ENCODE results near the gene TCIRG1. TPM values are rescaled to one million over a fixed set of nuclear protein-coding genes. Genes with fewer than 3 reads are reported as not detected.

The TCIRG1 gene
- total RNA-seq, 1 donor from 2014 or later = 385 TPM

GRCh38 chr11:67999704-68000103, 39.1 kb upstream of the TCIRG1 start:
- no peak for DNase-seq (ENCODE audit: low spot score in 2 of 2)
- intact Hi-C loops (cut with DNase I) = loop anchor here (10.0 kb wide), 1 partner anchor 205 kb away; no protein-coding TSS in a partner anchor
- TF ChIP-seq CTCF (IDR thresholded peaks at IDR 0.05) = no peak

GRCh38 chr11:68002575-68002937, 36.3 kb upstream of the TCIRG1 start:
- H3K9me3 ChIP-seq = no peaks in the 10 kb centered on the region
- peak overlapping the region in 1 of 2 donors; percentile 88 for H3K4me3 ChIP-seq
- no peak overlapping the region for H3K27ac ChIP-seq
- H3K4me1 ChIP-seq = peaks cover 0 to 2% of the 10 kb centered on the region in 2 donors
- no peaks in the 10 kb centered on the region for H3K27me3 ChIP-seq
- intact Hi-C loops (cut with DNase I) = loop anchor here (10.0 kb wide), 1 partner anchor 202 kb away; no protein-coding TSS in a partner anchor
- DNase-seq (ENCODE audit: low spot score in 2 of 2) = no peak
- H3K36me3 ChIP-seq = no peaks in the 10 kb centered on the region
- no peak for TF ChIP-seq CTCF (IDR thresholded peaks at IDR 0.05)

More at GRCh38 chr11:67999704-68000103, 39.1 kb upstream of the TCIRG1 start:
- Histone ChIP-seq H3K36me3 (peaks cover 0 to 5% of the 10 kb centered on the region in 2 donors), H3K27ac (no peak overlapping the region), H3K4me1 (peaks cover 0 to 2% of the 10 kb centered on the region in 2 donors), H3K4me3 (no peak overlapping the region), H3K9me3 (no peaks in the 10 kb centered on the region), H3K27me3 (no peaks in the 10 kb centered on the region)

- Histone ChIP-seq H3K27me3 (no peaks in the 10 kb centered on the region), H3K9me3 (no peaks in the 10 kb centered on the region), H3K27ac (peak overlapping the region; percentile 50 to 63), H3K4me1 (peaks cover 0 to 2% of the 10 kb centered on the region in 2 donors), H3K36me3 (no peaks in the 10 kb centered on the region), H3K4me3 (peak overlapping the region; percentile 83 to 88)
- no peak for DNase-seq (ENCODE audit: low spot score in 2 of 2)
- TF ChIP-seq CTCF (IDR thresholded peaks at IDR 0.05) = no peak
- intact Hi-C loops (cut with DNase I) = loop anchor here (10.0 kb wide), 1 partner anchor 202 kb away; no protein-coding TSS in a partner anchor
These were observed 35.6 kb upstream of the TCIRG1 start for GRCh38 chr11:68002938-68003845.

- no peaks in the 10 kb centered on the region for H3K27me3 ChIP-seq
- intact Hi-C loops (cut with DNase I) = loop anchor here (2.0 to 10.0 kb wide), 2 partner anchors 37 to 201 kb away; no protein-coding TSS in a partner anchor
- H3K4me1 ChIP-seq = peaks cover 0 to 2% of the 10 kb centered on the region in 2 donors
- peak within 1 kb of the TSS; percentile 83 to 88 for H3K4me3 ChIP-seq
- no peaks in the 10 kb centered on the region for H3K36me3 ChIP-seq
- DNase-seq (ENCODE audit: low spot score in 2 of 2) = peak; percentile 63 to 94
- H3K27ac ChIP-seq = peak within 1 kb of the TSS; percentile 50 to 63
- H3K9me3 ChIP-seq = no peaks in the 10 kb centered on the region
- TF ChIP-seq CTCF (IDR thresholded peaks at IDR 0.05) = no peak
These were observed 34.8 kb upstream of the TCIRG1 start, which contains the start of gene UNC93B1 for GRCh38 chr11:68003846-68004550. Gene UNC93B1 (minus strand): TSS chr11:68004097. CDS start chr11:68004043, 54 bp downstream.

GRCh38 chr11:68004551-68005335, 34.1 kb upstream of the TCIRG1 start:
- Histone ChIP-seq H3K27ac (no peak overlapping the region), H3K27me3 (no peaks in the 10 kb centered on the region), H3K9me3 (no peaks in the 10 kb centered on the region), H3K4me1 (peaks cover 1 to 7% of the 10 kb centered on the region in 2 donors), H3K4me3 (peak overlapping the region in 1 of 2 donors; percentile 88), H3K36me3 (no peaks in the 10 kb centered on the region)
- intact Hi-C loops (cut with DNase I) = loop anchor here (2.0 to 10.0 kb wide), 2 partner anchors 36 to 200 kb away; no protein-coding TSS in a partner anchor
- TF ChIP-seq CTCF (IDR thresholded peaks at IDR 0.05) = no peak
- DNase-seq (ENCODE audit: low spot score in 2 of 2) = no peak
